Hepatocyte (in vitro differentiated cells): ENCODE results near the gene TMCC3. TPM values are rescaled to one million over a fixed set of nuclear protein-coding genes. Genes with fewer than 3 reads are reported as not detected.
A peak's percentile ranks its signal among the peaks of the same experiment; 100 is the strongest.

Experiments used
- DNase-seq: peaks from one replicate; pipeline ENCODE4 v3.0.0-alpha.2; 2016; ENCODE audit warnings: low spot score
- H2AFZ ChIP-seq: fragments of 200-600 bp; sonication (generic); 2 replicates; pipeline ENCODE4 v1.6.0; 2016; ENCODE audit warnings: antibody characterized with exemption, mild to moderate bottlenecking
- H3K27ac ChIP-seq: fragments of 200-600 bp; sonication (generic); 2 replicates; pipeline ENCODE4 v1.5.1; 2016; ENCODE audit warnings: mild to moderate bottlenecking
- H3K27me3 ChIP-seq: fragments of 200-600 bp; sonication (generic); 2 replicates; pipeline ENCODE4 v1.6.1; 2016
- H3K36me3 ChIP-seq: fragments of 200-600 bp; sonication (generic); replicated peaks from 2 replicates; pipeline ENCODE4 v1.5.1; 2016; ENCODE audit warnings: low read depth; ENCODE audit not compliant: insufficient read depth
- H3K4me1 ChIP-seq: fragments of 200-600 bp; sonication (generic); 2 replicates; pipeline ENCODE4 v1.5.1; 2016; ENCODE audit warnings: mild to moderate bottlenecking, moderate library complexity; ENCODE audit not compliant: insufficient read depth
- H3K4me2 ChIP-seq: fragments of 200-600 bp; sonication (generic); 2 replicates; pipeline ENCODE4 v1.6.0; 2016
- H3K4me3 ChIP-seq: fragments of 200-600 bp; sonication (generic); 2 replicates; pipeline ENCODE4 v1.5.1; 2016; ENCODE audit warnings: mild to moderate bottlenecking
- H3K79me2 ChIP-seq: fragments of 200-600 bp; sonication (generic); 2 replicates; pipeline ENCODE4 v1.6.0; 2017; ENCODE audit warnings: mild to moderate bottlenecking
- H3K9me2 ChIP-seq: fragments of 200-600 bp; sonication (generic); replicated peaks from 2 replicates; pipeline ENCODE4 v1.6.0; 2017; ENCODE audit warnings: mild to moderate bottlenecking; ENCODE audit not compliant: insufficient read depth
- H3K9me3 ChIP-seq: fragments of 200-600 bp; sonication (generic); 2 replicates; pipeline ENCODE4 v1.5.1; 2016; ENCODE audit warnings: low read depth, mild to moderate bottlenecking
- H4K20me1 ChIP-seq: fragments of 200-600 bp; sonication (generic); 2 replicates; pipeline ENCODE4 v1.6.0; 2016; ENCODE audit warnings: mild to moderate bottlenecking; ENCODE audit not compliant: insufficient read depth, poor library complexity, severe bottlenecking
- CTCF ChIP-seq: fragments of 200-600 bp; sonication (generic); IDR thresholded peaks from 2 replicates; pipeline ENCODE4 v1.5.1; 2016; ENCODE audit warnings: antibody characterized with exemption, mild to moderate bottlenecking; ENCODE audit not compliant: poor library complexity
- EZH2 ChIP-seq: fragments of 200-600 bp; sonication (generic); IDR thresholded peaks from 2 replicates; pipeline ENCODE4 v1.6.1; 2016; ENCODE audit warnings: antibody characterized with exemption, mild to moderate bottlenecking, borderline replicate concordance
- EZH2phosphoT487 ChIP-seq: fragments of 200-600 bp; sonication (generic); IDR thresholded peaks from one replicate; pipeline ENCODE4 v1.6.1; 2018; ENCODE audit warnings: antibody characterized with exemption, mild to moderate bottlenecking, low read depth, moderate library complexity; ENCODE audit not compliant: unreplicated experiment, severe bottlenecking
- WGBS: methylation state at CpG from one replicate; pipeline ENCODE4 v1.1.6; 2016; ENCODE audit warnings: low lambda C conversion rate; ENCODE audit errors: missing lambda C conversion rate; 5-methylcytosine and 5-hydroxymethylcytosine counted together
- polyA plus RNA-seq: library from polyadenylated mRNA; unstranded; fragments of >200 nt; fragmentation: Nextera tagmentation; extraction: Ambion mirVana; gene quantifications from 2 replicates; pipeline ENCODE4 v1.2.1, GENCODE V29; 2016
- total RNA-seq: library from RNA; depleted of rRNA; stranded (reverse); fragments of >200 nt; gene quantifications from 2 replicates; pipeline ENCODE4 v1.2.3, GENCODE V29; 2014

Gene TMCC3
- total and polyA plus RNA-seq, 2 experiments from 2014 or later: 4.0 to 7.8 TPM

GRCh38 chr12:94575024-94575423, 75.3 kb downstream of the TMCC3 start:
- no peaks in the 10 kb centered on the region for H3K36me3 ChIP-seq

GRCh38 chr12:94571556-94571955, 78.8 kb downstream of the TMCC3 start:
- Histone ChIP-seq H3K9me3 (no peaks in the 10 kb centered on the region), H3K27me3 (no peaks in the 10 kb centered on the region), H3K36me3 (no peaks in the 10 kb centered on the region), H3K9me2 (no peaks in the 10 kb centered on the region), H3K4me1 (peaks cover 3% of the 10 kb centered on the region), H3K79me2 (no peaks in the 10 kb centered on the region), H4K20me1 (no peaks in the 10 kb centered on the region), H3K4me3 (no peak overlapping the region), H2AFZ (no peak overlapping the region), H3K27ac (no peak overlapping the region), H3K4me2 (no peak overlapping the region)
- DNase-seq: peak; percentile 88
- no peak for TF ChIP-seq CTCF
- 54% methylated on average over 12 of the region's 12 CpGs for WGBS

More at GRCh38 chr12:94575024-94575423, 75.3 kb downstream of the TMCC3 start:
- Histone ChIP-seq H3K4me2 (no peak overlapping the region), H3K9me3 (no peaks in the 10 kb centered on the region), H2AFZ (no peak overlapping the region), H3K79me2 (no peaks in the 10 kb centered on the region), H3K4me3 (no peak overlapping the region), H4K20me1 (no peaks in the 10 kb centered on the region), H3K4me1 (peaks cover 3% of the 10 kb centered on the region), H3K27me3 (no peaks in the 10 kb centered on the region), H3K9me2 (no peaks in the 10 kb centered on the region), H3K27ac (no peak overlapping the region)
- no peak for DNase-seq
- no peak for TF ChIP-seq EZH2
- no peak for TF ChIP-seq CTCF
- TF ChIP-seq EZH2phosphoT487: no peak
- 60% methylated on average over 2 of the region's 2 CpGs for WGBS

GRCh38 chr12:94570161-94570560, 80.2 kb downstream of the TMCC3 start:
- Histone ChIP-seq H3K9me2 (no peaks in the 10 kb centered on the region), H3K4me2 (no peak overlapping the region), H3K4me1 (peaks cover 3% of the 10 kb centered on the region), H3K4me3 (no peak overlapping the region), H2AFZ (no peak overlapping the region), H4K20me1 (no peaks in the 10 kb centered on the region), H3K36me3 (no peaks in the 10 kb centered on the region), H3K27me3 (no peaks in the 10 kb centered on the region), H3K9me3 (no peaks in the 10 kb centered on the region), H3K79me2 (no peaks in the 10 kb centered on the region), H3K27ac (no peak overlapping the region)
- TF ChIP-seq CTCF: no peak
- no peak for TF ChIP-seq EZH2phosphoT487
- TF ChIP-seq EZH2: no peak
- no peak for DNase-seq
- 95% methylated on average over 7 of the region's 7 CpGs for WGBS

GRCh38 chr12:94567761-94568160, 82.6 kb downstream of the TMCC3 start:
- TF ChIP-seq EZH2phosphoT487: no peak
- no peak for TF ChIP-seq CTCF
- no peak for TF ChIP-seq EZH2
- Histone ChIP-seq H3K4me3 (no peak overlapping the region), H3K4me2 (no peak overlapping the region), H3K9me3 (no peaks in the 10 kb centered on the region), H3K36me3 (no peaks in the 10 kb centered on the region), H3K27me3 (no peaks in the 10 kb centered on the region), H4K20me1 (no peaks in the 10 kb centered on the region), H3K9me2 (no peaks in the 10 kb centered on the region), H2AFZ (no peak overlapping the region), H3K79me2 (no peaks in the 10 kb centered on the region), H3K4me1 (peaks cover 3% of the 10 kb centered on the region), H3K27ac (no peak overlapping the region)
- no peak for DNase-seq
- WGBS: 85% methylated on average over 6 of the region's 6 CpGs
